Measurements from ENCODE around the gene ENPP7.

ENPP7 gene

DNA sequence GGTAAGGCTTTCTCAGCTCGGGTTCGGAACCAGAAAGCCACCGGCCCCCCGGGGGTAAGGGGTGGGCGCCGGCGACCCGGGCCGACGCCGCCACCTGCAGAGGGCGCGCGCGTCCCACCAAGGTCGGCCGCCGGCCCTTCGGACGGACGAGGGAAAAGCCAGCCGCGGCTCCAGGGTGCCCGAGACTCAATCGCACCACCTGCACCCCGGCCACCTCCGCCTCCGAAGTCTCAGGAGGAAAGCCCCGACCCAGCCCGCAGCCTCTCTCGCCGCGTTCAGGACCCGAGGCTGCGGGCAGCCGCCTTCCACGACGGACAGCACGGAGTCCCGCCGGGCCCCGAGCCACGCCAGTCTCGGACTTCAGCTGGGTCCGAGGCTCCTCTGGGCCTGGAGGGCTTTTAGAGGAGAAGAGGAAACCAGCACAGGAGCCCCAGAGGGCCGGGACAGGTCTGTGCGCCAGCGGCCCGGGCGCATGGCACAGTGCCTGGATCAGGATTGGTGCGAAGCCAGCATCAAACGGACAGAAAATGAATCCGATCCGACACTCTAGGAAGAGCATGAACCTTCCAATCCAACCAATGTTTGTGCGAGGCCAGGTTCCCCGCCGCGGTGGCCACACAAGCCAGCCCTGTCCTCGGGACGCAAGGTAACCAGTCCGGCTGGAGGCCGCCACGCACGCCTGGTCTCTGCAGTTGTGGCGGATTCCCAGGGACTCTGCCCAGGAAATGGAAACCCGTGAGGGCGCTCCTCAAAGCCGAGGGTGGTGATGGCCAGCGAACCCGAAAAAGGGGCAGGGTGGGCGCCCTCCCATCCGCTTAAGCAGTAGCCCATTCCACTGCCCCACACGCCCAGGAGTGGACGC lies 59.4 kb downstream of the ENPP7 start:
- DNase-seq (ENCODE audit: low read depth in 2 of 3, low spot score in 1 of 3), result no peak

DNA sequence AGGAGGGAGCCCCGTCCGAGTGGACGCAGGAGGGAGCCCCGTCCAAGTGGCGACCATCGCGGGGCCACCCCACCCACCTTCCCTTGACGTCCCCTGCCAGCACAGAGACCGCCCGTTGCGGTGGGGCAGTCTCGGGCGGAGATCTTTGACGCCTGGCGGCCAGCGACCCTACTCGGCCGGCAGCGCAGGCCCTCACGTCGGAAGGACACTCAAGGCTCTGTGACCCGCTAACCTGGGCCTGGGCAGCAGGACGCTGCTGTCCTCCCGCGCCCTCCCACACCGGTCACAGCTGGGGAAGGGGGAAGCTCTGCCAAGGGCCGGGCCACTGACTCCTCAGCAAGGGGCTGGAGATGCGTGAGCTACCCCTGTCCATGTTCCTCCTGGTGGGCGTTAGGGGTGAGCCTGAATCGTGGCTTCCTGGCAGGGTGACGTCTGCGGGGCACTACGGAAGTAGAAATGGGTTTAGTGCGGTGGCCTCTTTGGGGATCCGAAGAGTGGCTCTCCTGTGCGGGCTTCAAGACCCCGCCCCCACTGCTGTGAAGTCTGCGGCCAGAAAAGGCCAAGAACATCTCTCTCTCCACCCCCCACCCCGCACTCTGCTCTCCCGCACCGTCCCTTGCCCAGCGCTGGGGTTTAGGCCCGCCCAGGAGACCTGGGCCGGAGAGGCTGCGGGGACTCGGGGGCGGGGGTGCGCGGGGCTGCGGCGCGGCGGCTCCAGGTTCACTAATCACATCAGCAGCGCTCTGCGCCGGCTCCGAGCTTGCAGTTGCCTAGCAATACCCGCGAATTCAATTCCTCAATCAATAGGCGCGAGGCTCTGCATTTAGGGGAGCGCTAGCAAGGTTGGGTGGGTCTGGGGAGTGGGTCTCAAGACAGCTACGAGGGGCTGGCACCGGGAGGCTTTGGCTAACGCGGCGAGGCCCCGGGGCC lies 60.3 kb downstream of the ENPP7 start:
- DNase-seq (ENCODE audit: low read depth in 2 of 3, low spot score in 1 of 3), result no peak

DNA sequence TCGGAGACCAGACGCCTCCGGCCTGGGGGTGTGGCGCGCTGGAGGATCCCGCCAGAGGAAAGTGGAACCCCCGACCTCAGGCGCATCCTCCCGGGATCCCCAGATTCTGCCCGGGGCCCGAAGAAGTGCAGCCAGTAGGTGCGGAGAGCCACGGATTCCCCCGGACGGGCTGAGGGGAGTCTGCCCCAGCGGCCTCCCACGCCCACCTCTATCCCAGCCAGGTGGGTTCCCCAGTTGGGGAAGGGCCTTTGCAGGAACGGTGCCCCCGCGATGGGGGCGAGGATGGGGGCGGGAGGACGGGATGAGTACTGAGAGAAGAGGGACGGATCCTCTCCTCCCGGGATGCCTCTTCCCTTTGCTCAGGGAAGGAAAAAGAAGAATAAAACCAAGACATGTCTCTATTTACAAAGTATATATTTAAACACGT lies 61.0 kb downstream of the ENPP7 start:
- DNase-seq (ENCODE audit: low read depth in 2 of 3, low spot score in 1 of 3), result no peak
